WERI-Rb-1 (cell line): ENCODE data around the gene STAMBPL1.

Source experiments
- DNase-seq: peaks from one replicate; pipeline ENCODE4 v3.0.0-alpha.2; 2020
- H3K27ac ChIP-seq: fragments of 250-450 bp; sonication (Bioruptor Pico); 2 replicates; pipeline ENCODE4 v1.5.1; 2020; ENCODE audit warnings: mild to moderate bottlenecking, moderate library complexity
- H3K27me3 ChIP-seq: fragments of 250-450 bp; sonication (Bioruptor Pico); 2 replicates; pipeline ENCODE4 v1.5.1; 2021; ENCODE audit warnings: mild to moderate bottlenecking, low read depth, moderate library complexity; ENCODE audit not compliant: insufficient read depth, severe bottlenecking
- H3K36me3 ChIP-seq: fragments of 250-450 bp; sonication (Bioruptor Pico); 2 replicates; pipeline ENCODE4 v1.5.1; 2020; ENCODE audit warnings: mild to moderate bottlenecking, moderate library complexity
- H3K4me3 ChIP-seq: 2 replicates; pipeline ENCODE4 v1.5.1; 2011; ENCODE audit warnings: low read depth, mild to moderate bottlenecking, control low read depth, low read length
- H3K9me3 ChIP-seq: fragments of 250-450 bp; sonication (Bioruptor Pico); 2 replicates; pipeline ENCODE4 v1.5.1; 2021; ENCODE audit warnings: mild to moderate bottlenecking, moderate library complexity; ENCODE audit not compliant: severe bottlenecking
- CTCF ChIP-seq: IDR thresholded peaks from 2 replicates; pipeline ENCODE4 v1.5.1; 2011; ENCODE audit warnings: low read depth, mild to moderate bottlenecking, control low read depth, inconsistent platforms, low read length

The STAMBPL1 gene

GRCh38 chr10:88906921-88907320, 26.9 kb downstream of the STAMBPL1 start:
- no peak for TF ChIP-seq CTCF
- no peak overlapping the region for H3K4me3 ChIP-seq
- H3K27ac ChIP-seq: no peak overlapping the region
- H3K27me3 ChIP-seq: no peaks in the 10 kb centered on the region
- DNase-seq: no peak
- H3K9me3 ChIP-seq: no peaks in the 10 kb centered on the region
- H3K36me3 ChIP-seq: peaks cover 5% of the 10 kb centered on the region; the same call in 1 of the 2 replicates

DNA sequence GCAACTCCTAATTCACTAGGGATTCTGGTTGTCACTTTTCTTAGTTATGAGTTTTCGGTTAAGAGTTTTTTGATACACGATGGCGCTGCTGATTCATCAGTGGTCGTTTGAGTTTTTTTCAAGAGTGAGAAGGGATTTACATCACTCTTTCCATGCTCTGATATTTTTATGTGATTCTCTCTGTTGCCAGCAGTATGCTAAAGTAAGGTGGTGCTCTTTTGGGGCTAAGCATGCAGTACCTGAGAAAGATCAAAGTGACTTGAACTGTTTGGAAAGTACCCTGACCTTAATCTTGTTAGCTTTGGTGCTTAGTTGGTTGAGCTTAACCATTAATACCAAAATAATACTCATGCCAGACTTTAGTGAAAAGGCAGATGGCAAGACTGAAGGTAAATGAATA, 28.1 kb downstream of the STAMBPL1 start:
- H3K27ac ChIP-seq: no peak overlapping the region
- no peak for TF ChIP-seq CTCF
- no peak overlapping the region for H3K4me3 ChIP-seq
- H3K36me3 ChIP-seq: peaks cover 3% of the 10 kb centered on the region; the same call in 1 of the 2 replicates
- no peaks in the 10 kb centered on the region for H3K9me3 ChIP-seq
- H3K27me3 ChIP-seq: no peaks in the 10 kb centered on the region
- DNase-seq: no peak

GRCh38 chr10:88911116-88911515, 31.1 kb downstream of the STAMBPL1 start:
- no peak for DNase-seq
- TF ChIP-seq CTCF: no peak
- H3K27ac ChIP-seq: no peak overlapping the region
- no peaks in the 10 kb centered on the region for H3K27me3 ChIP-seq
- H3K36me3 ChIP-seq: no peaks in the 10 kb centered on the region
- H3K4me3 ChIP-seq: no peak overlapping the region
- no peaks in the 10 kb centered on the region for H3K9me3 ChIP-seq

GRCh38 chr10:88911851-88912250, 31.8 kb downstream of the STAMBPL1 start:
- Histone ChIP-seq H3K4me3 (no peak overlapping the region), H3K27me3 (no peaks in the 10 kb centered on the region), H3K9me3 (no peaks in the 10 kb centered on the region), H3K27ac (no peak overlapping the region), H3K36me3 (no peaks in the 10 kb centered on the region)
- DNase-seq: no peak
- no peak for TF ChIP-seq CTCF

DNA sequence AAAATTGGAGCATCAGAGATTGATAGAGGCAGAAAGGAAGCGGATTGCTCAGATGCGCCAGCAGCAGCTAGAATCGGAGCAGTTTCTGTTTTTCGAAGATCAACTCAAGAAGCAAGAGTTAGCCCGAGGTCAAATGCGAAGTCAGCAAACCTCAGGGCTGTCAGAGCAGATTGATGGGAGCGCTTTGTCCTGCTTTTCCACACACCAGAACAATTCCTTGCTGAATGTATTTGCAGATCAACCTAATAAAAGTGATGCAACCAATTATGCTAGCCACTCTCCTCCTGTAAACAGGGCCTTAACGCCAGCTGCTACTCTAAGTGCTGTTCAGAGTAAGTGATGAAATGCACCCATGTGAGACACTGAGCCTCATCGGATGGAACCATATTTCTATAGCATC, 33.1 kb downstream of the STAMBPL1 start:
- no peak for TF ChIP-seq CTCF
- DNase-seq: no peak
- Histone ChIP-seq H3K27me3 (no peaks in the 10 kb centered on the region), H3K27ac (peak overlapping the region; percentile 30), H3K4me3 (no peak overlapping the region), H3K36me3 (no peaks in the 10 kb centered on the region), H3K9me3 (no peaks in the 10 kb centered on the region)

DNA sequence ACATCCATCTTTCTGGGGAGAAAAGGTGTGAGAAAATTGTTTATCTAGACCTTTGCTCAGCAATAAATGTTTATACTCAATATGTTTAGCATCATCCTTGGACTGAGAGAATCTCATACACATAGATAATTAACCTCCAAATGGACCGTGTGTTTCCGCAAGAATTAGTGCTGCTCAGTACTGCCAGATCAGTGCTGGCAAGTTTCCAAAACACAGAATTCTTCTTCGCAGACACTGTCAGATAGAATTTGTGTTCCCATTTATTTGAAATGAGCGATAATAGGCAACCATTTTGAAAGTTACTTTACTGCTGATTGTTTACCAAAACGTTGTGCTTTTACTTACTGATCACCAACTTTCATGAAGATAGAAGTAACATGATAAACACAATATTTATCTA, 33.7 kb downstream of the STAMBPL1 start:
- no peak for TF ChIP-seq CTCF
- no peak overlapping the region for H3K27ac ChIP-seq
- DNase-seq: no peak
- no peaks in the 10 kb centered on the region for H3K36me3 ChIP-seq
- no peaks in the 10 kb centered on the region for H3K9me3 ChIP-seq
- H3K27me3 ChIP-seq: no peaks in the 10 kb centered on the region
- H3K4me3 ChIP-seq: no peak overlapping the region
